ENCODE results near the gene RALGAPA2.

RALGAPA2 gene

GRCh38 chr20:20491784-20492264 is 220.6 kb downstream of the RALGAPA2 start:
- no peak for FAIRE-seq

GRCh38 chr20:20491110-20491783 is 221.2 kb downstream of the RALGAPA2 start:
- no peak for FAIRE-seq

GRCh38 chr20:20490673-20491072 is 221.8 kb downstream of the RALGAPA2 start:
- no peak for FAIRE-seq

- no peak for FAIRE-seq
These were observed 222.6 kb downstream of the RALGAPA2 start for GRCh38 chr20:20489648-20490341.

- FAIRE-seq, result no peak
These were observed 223.4 kb downstream of the RALGAPA2 start for GRCh38 chr20:20489054-20489453.

- FAIRE-seq, result no peak
These were observed 224.1 kb downstream of the RALGAPA2 start for GRCh38 chr20:20488388-20488787.

- no peak for FAIRE-seq
These were observed 224.6 kb downstream of the RALGAPA2 start for GRCh38 chr20:20487811-20488210.

- no peak for FAIRE-seq
These were observed 229.1 kb downstream of the RALGAPA2 start for GRCh38 chr20:20483328-20483727.

- no peak for FAIRE-seq
These were observed 230.0 kb downstream of the RALGAPA2 start for GRCh38 chr20:20482453-20482852.

- no peak for FAIRE-seq
These were observed 231.8 kb downstream of the RALGAPA2 start for GRCh38 chr20:20480689-20481088.

GRCh38 chr20:20480126-20480525 is 232.3 kb downstream of the RALGAPA2 start:
- FAIRE-seq, result no peak

GRCh38 chr20:20477444-20478041 is 234.9 kb downstream of the RALGAPA2 start:
- no peak for FAIRE-seq

GRCh38 chr20:20476504-20476903 is 235.9 kb downstream of the RALGAPA2 start:
- no peak for FAIRE-seq

- no peak for FAIRE-seq
These were observed 238.8 kb downstream of the RALGAPA2 start for GRCh38 chr20:20473657-20474056.

- FAIRE-seq, result no peak
These were observed 239.7 kb downstream of the RALGAPA2 start for GRCh38 chr20:20472684-20473274.

- FAIRE-seq, result no peak
These were observed 246.0 kb downstream of the RALGAPA2 start for GRCh38 chr20:20466341-20466879.

GRCh38 chr20:20465252-20465651 is 247.2 kb downstream of the RALGAPA2 start:
- no peak for FAIRE-seq

GRCh38 chr20:20463933-20464374 is 248.5 kb downstream of the RALGAPA2 start:
- no peak for FAIRE-seq

GRCh38 chr20:20462185-20462584 is 250.3 kb downstream of the RALGAPA2 start:
- FAIRE-seq, result no peak

GRCh38 chr20:20461551-20461950 is 250.9 kb downstream of the RALGAPA2 start:
- no peak for FAIRE-seq

GRCh38 chr20:20459726-20460125 is 252.7 kb downstream of the RALGAPA2 start:
- FAIRE-seq, result no peak

GRCh38 chr20:20457392-20458126 is 254.9 kb downstream of the RALGAPA2 start:
- FAIRE-seq, result no peak

GRCh38 chr20:20456741-20457140 is 255.7 kb downstream of the RALGAPA2 start:
- no peak for FAIRE-seq

All from G401.6 (cell line).